ENCODE measurements around the gene KCNJ12. TPM values are rescaled to one million over a fixed set of nuclear protein-coding genes. Genes with fewer than 3 reads are reported as not detected.

KCNJ12 gene
- total RNA-seq, 4 donors from 2014 or later, result 0.51 to 11.8 (median 5.3) TPM

DNA sequence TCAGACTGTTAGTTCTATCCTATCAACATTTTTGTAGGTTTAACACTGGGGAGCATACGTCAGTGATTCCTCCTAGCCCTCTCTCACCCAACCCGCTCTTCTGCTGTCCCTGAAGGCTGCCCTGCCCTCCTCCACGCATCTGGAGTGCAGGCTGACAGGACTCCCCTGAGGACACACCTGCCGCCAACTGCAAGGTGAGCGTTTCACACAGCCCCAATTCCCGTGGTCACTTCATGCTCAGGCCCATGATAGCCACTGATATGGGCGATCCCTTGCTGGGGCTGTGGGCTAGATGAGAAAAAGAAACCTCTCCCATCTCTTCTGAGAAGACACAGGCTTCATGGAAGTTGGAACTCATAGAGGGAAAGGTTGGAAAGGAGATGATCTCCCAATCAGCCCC is 91.0 kb downstream of the KCNJ12 start:
- H3K36me3 ChIP-seq, result no peaks in the 10 kb centered on the region
- no peak overlapping the region for H3K4me3 ChIP-seq
- no peak for DNase-seq
- H3K27me3 ChIP-seq, result no peaks in the 10 kb centered on the region
- H3K27ac ChIP-seq, result no peak overlapping the region
- no peaks in the 10 kb centered on the region for H3K4me1 ChIP-seq
- TF ChIP-seq, protein P1, sequence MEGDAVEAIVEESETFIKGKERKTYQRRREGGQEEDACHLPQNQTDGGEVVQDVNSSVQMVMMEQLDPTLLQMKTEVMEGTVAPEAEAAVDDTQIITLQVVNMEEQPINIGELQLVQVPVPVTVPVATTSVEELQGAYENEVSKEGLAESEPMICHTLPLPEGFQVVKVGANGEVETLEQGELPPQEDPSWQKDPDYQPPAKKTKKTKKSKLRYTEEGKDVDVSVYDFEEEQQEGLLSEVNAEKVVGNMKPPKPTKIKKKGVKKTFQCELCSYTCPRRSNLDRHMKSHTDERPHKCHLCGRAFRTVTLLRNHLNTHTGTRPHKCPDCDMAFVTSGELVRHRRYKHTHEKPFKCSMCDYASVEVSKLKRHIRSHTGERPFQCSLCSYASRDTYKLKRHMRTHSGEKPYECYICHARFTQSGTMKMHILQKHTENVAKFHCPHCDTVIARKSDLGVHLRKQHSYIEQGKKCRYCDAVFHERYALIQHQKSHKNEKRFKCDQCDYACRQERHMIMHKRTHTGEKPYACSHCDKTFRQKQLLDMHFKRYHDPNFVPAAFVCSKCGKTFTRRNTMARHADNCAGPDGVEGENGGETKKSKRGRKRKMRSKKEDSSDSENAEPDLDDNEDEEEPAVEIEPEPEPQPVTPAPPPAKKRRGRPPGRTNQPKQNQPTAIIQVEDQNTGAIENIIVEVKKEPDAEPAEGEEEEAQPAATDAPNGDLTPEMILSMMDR (IDR thresholded peaks at IDR 0.05), result no peak
- no peak for TF ChIP-seq POLR2A (IDR thresholded peaks at IDR 0.05)
- H3K9me3 ChIP-seq, result no peaks in the 10 kb centered on the region
- intact Hi-C loops (cut with DNase I; ENCODE audit: low total_unique reads), result no loop called here

DNA sequence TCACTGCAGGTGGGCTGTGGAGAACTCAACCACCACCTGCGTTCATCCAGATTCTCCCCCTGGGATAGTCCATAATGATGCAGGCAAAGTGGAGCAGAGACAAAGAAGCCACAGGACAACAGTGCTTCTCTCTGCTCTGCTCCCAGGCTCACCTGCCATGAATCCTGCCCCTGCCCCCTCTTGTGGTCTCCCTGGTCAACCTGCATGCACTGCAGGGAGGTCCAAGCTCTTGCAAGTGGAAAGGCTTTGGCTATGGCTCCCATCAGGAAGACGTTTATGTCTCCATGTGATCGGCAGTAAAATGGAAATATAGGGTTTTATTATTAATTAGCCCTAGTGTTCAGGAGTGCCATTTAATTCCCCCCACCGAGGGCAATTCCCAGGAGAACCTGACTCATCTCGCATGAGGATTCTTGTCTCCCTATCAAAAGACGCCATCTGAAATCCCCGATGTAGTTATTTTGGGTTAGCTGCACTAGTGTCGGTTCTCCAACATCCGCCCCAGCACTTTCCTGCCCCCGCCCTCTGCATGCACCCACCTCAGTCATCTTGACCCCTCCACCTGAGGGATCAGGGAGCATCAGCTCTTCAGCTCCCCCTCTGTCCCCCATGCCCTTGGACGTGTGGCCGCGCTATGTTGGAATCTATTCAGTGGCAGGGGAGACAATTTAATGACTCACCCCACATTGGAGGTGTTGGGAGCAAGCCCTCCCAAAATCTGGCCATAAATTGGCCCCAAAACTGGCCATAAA is 91.8 kb downstream of the KCNJ12 start:
- H3K9me3 ChIP-seq, result no peaks in the 10 kb centered on the region
- intact Hi-C loops (cut with DNase I; ENCODE audit: low total_unique reads), result no loop called here
- H3K36me3 ChIP-seq, result no peaks in the 10 kb centered on the region
- TF ChIP-seq POLR2A (IDR thresholded peaks at IDR 0.05), result no peak
- TF ChIP-seq, protein P1 (IDR thresholded peaks at IDR 0.05), result no peak
- H3K4me1 ChIP-seq, result no peaks in the 10 kb centered on the region
- H3K27me3 ChIP-seq, result no peaks in the 10 kb centered on the region
- no peak overlapping the region for H3K4me3 ChIP-seq
- DNase-seq, result no peak
- no peak overlapping the region for H3K27ac ChIP-seq

Other genes with a start within 250 kb of the KCNJ12 start
- 10 to 100 TPM; 21.5 to 42.6 (median 30.0) TPM for gene DHRS7B, start 249.4 kb upstream of the KCNJ12 start, total RNA-seq
- gene TMEM11, start 162.2 kb upstream of the KCNJ12 start, total RNA-seq, result 10 to 100 TPM in 3 of 4 donors, 1 to 10 TPM in 1; 6.9 to 23.8 (median 15.3) TPM
- gene NATD1, start 122.9 kb upstream of the KCNJ12 start, total RNA-seq, result 1 to 10 TPM; 2.1 to 4.9 (median 3.8) TPM
- 10 to 100 TPM in 3 of 4 donors, 1 to 10 TPM in 1; 3.3 to 37.0 (median 12.5) TPM for gene MAP2K3, start 91.6 kb upstream of the KCNJ12 start, total RNA-seq